OCI-LY7 (cell line): ENCODE results near the gene TCEA3. TPM values are rescaled to one million over a fixed set of nuclear protein-coding genes. Genes with fewer than 3 reads are reported as not detected.

Experiments
- BruUV-seq: library from RNA; stranded (reverse); fragments of 400-500 nt; replicated peaks from 2 replicates; lab custom pipeline; 2021; lab: Mats Ljungman, UMichigan
- CTCF ChIA-PET: fragments of 300-600 bp; sonication (Branson Sonifier 250); formaldehyde crosslinking; loops from one replicate; lab custom pipeline; 2022; ENCODE audit warnings: antibody characterized with exemption; ENCODE audit not compliant: unreplicated experiment; lab: Charles Lee
- POLR2A ChIA-PET: fragments of 300-600 bp; sonication (Branson Sonifier 250); formaldehyde crosslinking; loops from one replicate; lab custom pipeline; 2022; ENCODE audit warnings: antibody characterized with exemption; lab: Charles Lee
- DNase-seq: peaks from one replicate; pipeline ENCODE4 v3.0.0-alpha.2; 2015; ENCODE audit warnings: low spot score
- H2AFZ ChIP-seq: fragments of 200-600 bp; sonication (generic), shearing (Covaris generic); 2 replicates; pipeline ENCODE4 v1.6.1; 2014; ENCODE audit warnings: mild to moderate bottlenecking, antibody characterized with exemption, low read length, moderate library complexity
- H3K27ac ChIP-seq: fragments of 200-600 bp; sonication (generic); 2 replicates; pipeline ENCODE4 v1.5.1; 2014; ENCODE audit warnings: mixed run types, low read depth, mild to moderate bottlenecking, moderate library complexity, low read length, inconsistent platforms; ENCODE audit not compliant: poor library complexity, severe bottlenecking
- H3K36me3 ChIP-seq: fragments of 200-600 bp; sonication (generic); 2 replicates; pipeline ENCODE4 v1.6.1; 2014; ENCODE audit warnings: mild to moderate bottlenecking, antibody characterized with exemption, low read length, moderate library complexity, mixed read lengths; ENCODE audit not compliant: insufficient read depth
- H3K4me1 ChIP-seq: fragments of 200-600 bp; sonication (generic); 2 replicates; pipeline ENCODE4 v1.5.1; 2014; ENCODE audit warnings: mild to moderate bottlenecking, low read length; ENCODE audit not compliant: insufficient read depth, poor library complexity, severe bottlenecking
- H3K4me2 ChIP-seq: fragments of 200-600 bp; sonication (generic); 2 replicates; pipeline ENCODE4 v1.6.1; 2014; ENCODE audit warnings: mild to moderate bottlenecking, low read length
- H3K4me3 ChIP-seq: fragments of 200-600 bp; sonication (generic); 2 replicates; pipeline ENCODE4 v1.5.1; 2014; ENCODE audit warnings: mild to moderate bottlenecking, low read depth, low read length; ENCODE audit not compliant: poor library complexity, severe bottlenecking
- H3K79me2 ChIP-seq: fragments of 200-600 bp; sonication (generic); 2 replicates; pipeline ENCODE4 v1.6.1; 2016; ENCODE audit warnings: low read depth, mild to moderate bottlenecking, low read length, moderate library complexity, mixed read lengths; ENCODE audit not compliant: insufficient read depth
- H3K9me2 ChIP-seq: fragments of 200-600 bp; sonication (generic); 2 replicates; pipeline ENCODE4 v1.6.1; 2016; ENCODE audit warnings: mild to moderate bottlenecking, low read length, mixed read lengths; ENCODE audit not compliant: insufficient read depth
- H3K9me3 ChIP-seq: fragments of 200-600 bp; sonication (generic); 2 replicates; pipeline ENCODE4 v1.6.1; 2014; ENCODE audit warnings: mild to moderate bottlenecking, mixed run types, low read length, mixed read lengths
- H4K20me1 ChIP-seq: fragments of 200-600 bp; sonication (generic); 2 replicates; pipeline ENCODE4 v1.6.1; 2014; ENCODE audit warnings: mild to moderate bottlenecking, antibody characterized with exemption, low read length, moderate library complexity, mixed read lengths; ENCODE audit not compliant: insufficient read depth
- CTCF ChIP-seq: fragments of 200-600 bp; sonication (generic); conservative IDR thresholded peaks from 2 replicates; pipeline ENCODE4 v1.5.1; 2014; ENCODE audit warnings: mild to moderate bottlenecking, antibody characterized with exemption, low read length, moderate library complexity, mixed read lengths
- EZH2phosphoT487 ChIP-seq: fragments of 200-600 bp; sonication (generic); IDR thresholded peaks from 2 replicates; pipeline ENCODE4 v1.6.1; 2018; ENCODE audit warnings: low read depth, borderline replicate concordance, mild to moderate bottlenecking, mixed run types, antibody characterized with exemption, low read length, moderate library complexity, mixed read lengths
- intact Hi-C: fragments of 100-400 bp; cut with micrococcal nuclease; formaldehyde crosslinking; loops from one replicate; pipeline ENCODE4 v1.10.0; 2022; ENCODE audit not compliant: unreplicated experiment
- total RNA-seq, 2 experiments: library from RNA; depleted of rRNA in 1 of 2; stranded (reverse); fragments of >200 nt in 1 of 2; shearing (Covaris generic) in 1 of 2; gene quantifications; 2 replicates each; pipeline ENCODE4 v1.2.3, GENCODE V29; 2014 to 2022

TCEA3 gene
- total RNA-seq, 2 experiments from 2014 or later = not detected

- CTCF ChIA-PET = no interaction called here
- no peak overlapping the region for H3K27ac ChIP-seq
- H3K4me1 ChIP-seq = peaks cover 28% of the 10 kb centered on the region
- no TSS peak for BruUV-seq
- POLR2A ChIA-PET = interaction anchor here (0.6 kb wide), 1 partner anchor 296 kb away, joined by 3 read pairs; no protein-coding TSS in a partner anchor
- no peak for DNase-seq
- peaks cover 13% of the 10 kb centered on the region; the same call in 1 of the 2 replicates for H3K79me2 ChIP-seq
- H2AFZ ChIP-seq = no peak overlapping the region
- no peaks in the 10 kb centered on the region for H3K36me3 ChIP-seq
- TF ChIP-seq CTCF (no peak), EZH2phosphoT487 (no peak)
- no peaks in the 10 kb centered on the region for H4K20me1 ChIP-seq
- H3K4me3 ChIP-seq = no peak overlapping the region
- no peaks in the 10 kb centered on the region for H3K9me3 ChIP-seq
- H3K4me2 ChIP-seq = peak overlapping the region; percentile 84; the same call in 1 of the 2 replicates
- H3K9me2 ChIP-seq = no peaks in the 10 kb centered on the region
- intact Hi-C loops = no loop called here
Observed at GRCh38 chr1:23370709-23371584, 53.6 kb downstream of the TCEA3 start.

- CTCF ChIA-PET = no interaction called here
- H3K4me3 ChIP-seq = peak overlapping the region; percentile 77
Observed at GRCh38 chr1:23370330-23370708, 54.2 kb downstream of the TCEA3 start.

More at GRCh38 chr1:23370330-23370708, 54.2 kb downstream of the TCEA3 start:
- Histone ChIP-seq H3K27ac (no peak overlapping the region), H3K4me2 (peak overlapping the region; percentile 84), H2AFZ (no peak overlapping the region), H3K9me2 (no peaks in the 10 kb centered on the region), H3K4me1 (peaks cover 28% of the 10 kb centered on the region), H3K79me2 (peaks cover 13% of the 10 kb centered on the region; the same call in 1 of the 2 replicates), H3K36me3 (no peaks in the 10 kb centered on the region), H4K20me1 (no peaks in the 10 kb centered on the region), H3K9me3 (no peaks in the 10 kb centered on the region)
- POLR2A ChIA-PET = interaction anchor here (2.7 kb wide), 1 partner anchor 26 kb away, joined by 13 read pairs; the partner anchor contains the start of gene HNRNPR
- BruUV-seq = no TSS peak
- intact Hi-C loops = no loop called here
- no peak for DNase-seq
- TF ChIP-seq CTCF = no peak
- no peak for TF ChIP-seq EZH2phosphoT487
